HG02938 (cell line): Measurements from ENCODE around the gene DDX51.
"Not testable (repeated sequence)": the region's sequence is repeated elsewhere in the genome, so short reads cannot be mapped to it uniquely, and the experiment has no call there.

ENCODE experiments used
- ATAC-seq: cut with Tn5 transposase; IDR thresholded peaks from one replicate; pipeline ENCODE4 v1.9.1; 2021; ENCODE audit warnings: mild to moderate bottlenecking, moderate library complexity; ENCODE audit not compliant: unreplicated experiment

Gene DDX51

GRCh38 chr12:132154941-132155770, 11.0 kb upstream of the DDX51 start:
- ATAC-seq: no peak

- ATAC-seq: no peak
Measured at GRCh38 chr12:132154341-132154761, 10.2 kb upstream of the DDX51 start.

GRCh38 chr12:132153501-132154340, 9.6 kb upstream of the DDX51 start:
- no peak for ATAC-seq

GRCh38 chr12:132152953-132153352, 8.8 kb upstream of the DDX51 start:
- no peak for ATAC-seq

- ATAC-seq: no peak
Measured at GRCh38 chr12:132152411-132152821, 8.3 kb upstream of the DDX51 start.

GRCh38 chr12:132151766-132152410, 7.8 kb upstream of the DDX51 start:
- ATAC-seq: no peak

GRCh38 chr12:132151145-132151765, 7.1 kb upstream of the DDX51 start:
- ATAC-seq: no peak

- no peak for ATAC-seq
Measured at GRCh38 chr12:132150780-132151144, 6.6 kb upstream of the DDX51 start.

GRCh38 chr12:132149526-132149925, 5.4 kb upstream of the DDX51 start:
- ATAC-seq: not testable (repeated sequence)

- no peak for ATAC-seq
Measured at GRCh38 chr12:132148368-132149045, 4.4 kb upstream of the DDX51 start.

GRCh38 chr12:132147423-132148367, 3.6 kb upstream of the DDX51 start:
- ATAC-seq: no peak

- ATAC-seq: no peak
Measured at GRCh38 chr12:132146772-132147422, 2.8 kb upstream of the DDX51 start.

GRCh38 chr12:132146098-132146497, 2.0 kb upstream of the DDX51 start:
- no peak for ATAC-seq

- no peak for ATAC-seq
Measured at GRCh38 chr12:132145334-132145733, 1.2 kb upstream of the DDX51 start.

GRCh38 chr12:132144810-132145168, 670 bp upstream of the DDX51 start:
- no peak for ATAC-seq

- peak; percentile 28 for ATAC-seq
Measured at GRCh38 chr12:132143336-132144071, 615 bp downstream of the DDX51 start.

- ATAC-seq: no peak
Measured at GRCh38 chr12:132142679-132143335, 1.3 kb downstream of the DDX51 start.
